OCI-LY3 (cell line): ENCODE results near the gene CACNA1A.

Source experiments
- H2AFZ ChIP-seq: fragments of 200-600, 300-600 bp; shearing (Covaris generic); 2 replicates; pipeline ENCODE4 v1.6.0; 2014; ENCODE audit warnings: antibody characterized with exemption, low read depth, low read length
- H3K27ac ChIP-seq: fragments of 200-600, 300-600 bp; sonication (generic); 2 replicates; pipeline ENCODE4 v1.5.1; 2014; ENCODE audit warnings: mild to moderate bottlenecking, low read length, moderate library complexity, mixed read lengths
- H3K27me3 ChIP-seq: fragments of 200-600, 300-600 bp; sonication (generic); 2 replicates; pipeline ENCODE4 v1.6.1; 2014; ENCODE audit warnings: low read depth, low read length, mixed read lengths
- H3K36me3 ChIP-seq: fragments of 200-600, 300-600 bp; sonication (generic); replicated peaks from 2 replicates; pipeline ENCODE3; 2014; ENCODE audit warnings: low read depth, low read length, mixed read lengths
- H3K4me1 ChIP-seq: fragments of 300-600, 200-600 bp; sonication (generic); 2 replicates; pipeline ENCODE4 v1.6.1; 2014; ENCODE audit warnings: low read length, mixed read lengths
- H3K4me2 ChIP-seq: fragments of 200-600, 300-600 bp; sonication (generic); 2 replicates; pipeline ENCODE4 v1.6.1; 2014; ENCODE audit warnings: low read length, mixed read lengths
- H3K4me3 ChIP-seq: fragments of 300-600, 200-600 bp; sonication (generic); 2 replicates; pipeline ENCODE4 v1.5.1; 2014; ENCODE audit warnings: antibody characterized with exemption, mild to moderate bottlenecking, low read length, moderate library complexity
- H3K79me2 ChIP-seq: fragments of 300-600, 200-600 bp; shearing (Covaris generic); 2 replicates; pipeline ENCODE4 v1.6.1; 2014; ENCODE audit warnings: mild to moderate bottlenecking, low read length, mixed read lengths
- H3K9ac ChIP-seq: fragments of 300-600, 200-600 bp; shearing (Covaris generic); 2 replicates; pipeline ENCODE4 v1.6.0; 2014; ENCODE audit warnings: mild to moderate bottlenecking, low read length, moderate library complexity
- H3K9me3 ChIP-seq: fragments of 200-600, 300-600 bp; shearing (Covaris generic); 2 replicates; pipeline ENCODE4 v1.6.1; 2014; ENCODE audit warnings: low read length, mixed read lengths; ENCODE audit not compliant: insufficient read depth
- H4K20me1 ChIP-seq: fragments of 200-600, 300-600 bp; sonication (generic); 2 replicates; pipeline ENCODE4 v1.6.1; 2016; ENCODE audit warnings: low read length, mixed read lengths; ENCODE audit not compliant: insufficient read depth
- EZH2phosphoT487 ChIP-seq: fragments of 200-600 bp; shearing (Covaris generic); IDR thresholded peaks from 2 replicates; pipeline ENCODE4 v1.6.1; 2018; ENCODE audit warnings: antibody characterized with exemption, mixed run types, low read depth
- TF ChIP-seq, protein P1 (sequence below): fragments of 200-600, 300-600 bp; sonication (generic); IDR thresholded peaks from 2 replicates; pipeline ENCODE4 v1.5.1; 2014; ENCODE audit warnings: antibody characterized with exemption, low read length, low read depth

Gene CACNA1A

GRCh38 chr19:13526552-13526951 lies 20.3 kb upstream of the CACNA1A start:
- TF ChIP-seq, protein P1, sequence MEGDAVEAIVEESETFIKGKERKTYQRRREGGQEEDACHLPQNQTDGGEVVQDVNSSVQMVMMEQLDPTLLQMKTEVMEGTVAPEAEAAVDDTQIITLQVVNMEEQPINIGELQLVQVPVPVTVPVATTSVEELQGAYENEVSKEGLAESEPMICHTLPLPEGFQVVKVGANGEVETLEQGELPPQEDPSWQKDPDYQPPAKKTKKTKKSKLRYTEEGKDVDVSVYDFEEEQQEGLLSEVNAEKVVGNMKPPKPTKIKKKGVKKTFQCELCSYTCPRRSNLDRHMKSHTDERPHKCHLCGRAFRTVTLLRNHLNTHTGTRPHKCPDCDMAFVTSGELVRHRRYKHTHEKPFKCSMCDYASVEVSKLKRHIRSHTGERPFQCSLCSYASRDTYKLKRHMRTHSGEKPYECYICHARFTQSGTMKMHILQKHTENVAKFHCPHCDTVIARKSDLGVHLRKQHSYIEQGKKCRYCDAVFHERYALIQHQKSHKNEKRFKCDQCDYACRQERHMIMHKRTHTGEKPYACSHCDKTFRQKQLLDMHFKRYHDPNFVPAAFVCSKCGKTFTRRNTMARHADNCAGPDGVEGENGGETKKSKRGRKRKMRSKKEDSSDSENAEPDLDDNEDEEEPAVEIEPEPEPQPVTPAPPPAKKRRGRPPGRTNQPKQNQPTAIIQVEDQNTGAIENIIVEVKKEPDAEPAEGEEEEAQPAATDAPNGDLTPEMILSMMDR, result peak; percentile 68
- TF ChIP-seq EZH2phosphoT487, result no peak
- Histone ChIP-seq H3K4me1 (no peaks in the 10 kb centered on the region), H3K36me3 (no peaks in the 10 kb centered on the region), H2AFZ (no peak overlapping the region), H4K20me1 (no peaks in the 10 kb centered on the region), H3K9ac (no peak overlapping the region), H3K27ac (no peak overlapping the region), H3K27me3 (peaks cover 7% of the 10 kb centered on the region; the same call in 1 of the 2 replicates), H3K79me2 (no peaks in the 10 kb centered on the region), H3K4me2 (no peak overlapping the region), H3K9me3 (no peaks in the 10 kb centered on the region), H3K4me3 (no peak overlapping the region)

DNA sequence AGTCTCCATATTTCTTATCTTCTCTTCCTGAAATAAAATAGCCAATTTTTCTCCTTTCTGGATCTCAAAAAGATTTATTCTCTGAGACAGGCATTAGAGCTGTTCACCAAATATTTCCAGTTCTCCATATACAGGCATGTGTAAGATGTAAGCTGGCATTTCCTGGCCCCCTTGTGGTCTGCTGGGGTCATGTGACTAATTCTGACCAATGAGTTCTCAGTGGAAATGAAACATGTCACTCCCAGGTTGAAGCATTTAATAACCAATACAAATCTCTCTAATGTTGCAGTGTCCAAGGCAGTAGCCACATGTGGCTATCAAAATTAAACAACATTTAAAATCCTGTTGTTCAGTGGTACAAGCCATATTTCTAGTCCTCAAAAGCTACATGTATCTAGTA lies 14.8 kb upstream of the CACNA1A start:
- Histone ChIP-seq H4K20me1 (no peaks in the 10 kb centered on the region), H3K27me3 (peaks cover 4% of the 10 kb centered on the region; the same call in 1 of the 2 replicates), H3K27ac (no peak overlapping the region), H3K9me3 (peaks cover 12% of the 10 kb centered on the region; the same call in 1 of the 2 replicates), H3K4me1 (no peaks in the 10 kb centered on the region), H3K4me3 (no peak overlapping the region), H3K79me2 (no peaks in the 10 kb centered on the region), H3K9ac (no peak overlapping the region), H2AFZ (no peak overlapping the region), H3K4me2 (no peak overlapping the region), H3K36me3 (no peaks in the 10 kb centered on the region)
- TF ChIP-seq EZH2phosphoT487, result no peak
- TF ChIP-seq, protein P1, result no peak

- H3K4me1 ChIP-seq, result no peaks in the 10 kb centered on the region
- no peaks in the 10 kb centered on the region for H3K79me2 ChIP-seq
- no peak overlapping the region for H3K4me2 ChIP-seq
- no peaks in the 10 kb centered on the region for H4K20me1 ChIP-seq
- H3K36me3 ChIP-seq, result no peaks in the 10 kb centered on the region
- H3K27ac ChIP-seq, result no peak overlapping the region
- no peak overlapping the region for H2AFZ ChIP-seq
- no peak overlapping the region for H3K9ac ChIP-seq
- TF ChIP-seq, protein P1, result no peak
- no peak for TF ChIP-seq EZH2phosphoT487
- H3K27me3 ChIP-seq, result peaks cover 18% of the 10 kb centered on the region
- no peak overlapping the region for H3K4me3 ChIP-seq
- H3K9me3 ChIP-seq, result no peaks in the 10 kb centered on the region
Observed at GRCh38 chr19:13511947-13512346, 5.7 kb upstream of the CACNA1A start.

GRCh38 chr19:13507053-13507611 lies 853 bp upstream of the CACNA1A start:
- Histone ChIP-seq H3K79me2 (no peaks in the 10 kb centered on the region), H3K4me2 (no peak overlapping the region), H3K36me3 (no peaks in the 10 kb centered on the region), H3K9ac (no peak overlapping the region), H3K4me3 (no peak overlapping the region), H3K27me3 (peaks cover 20% of the 10 kb centered on the region), H3K9me3 (no peaks in the 10 kb centered on the region), H2AFZ (no peak overlapping the region), H3K4me1 (no peaks in the 10 kb centered on the region), H3K27ac (no peak overlapping the region), H4K20me1 (no peaks in the 10 kb centered on the region)
- TF ChIP-seq EZH2phosphoT487, result no peak
- TF ChIP-seq, protein P1, result no peak
